ENCODE results near the gene GCG. TPM values are rescaled to one million over a fixed set of nuclear protein-coding genes. Genes with fewer than 3 reads are reported as not detected.

The GCG gene
- total RNA-seq, 1 experiment from 2014 or later: 0.31 TPM

DNA sequence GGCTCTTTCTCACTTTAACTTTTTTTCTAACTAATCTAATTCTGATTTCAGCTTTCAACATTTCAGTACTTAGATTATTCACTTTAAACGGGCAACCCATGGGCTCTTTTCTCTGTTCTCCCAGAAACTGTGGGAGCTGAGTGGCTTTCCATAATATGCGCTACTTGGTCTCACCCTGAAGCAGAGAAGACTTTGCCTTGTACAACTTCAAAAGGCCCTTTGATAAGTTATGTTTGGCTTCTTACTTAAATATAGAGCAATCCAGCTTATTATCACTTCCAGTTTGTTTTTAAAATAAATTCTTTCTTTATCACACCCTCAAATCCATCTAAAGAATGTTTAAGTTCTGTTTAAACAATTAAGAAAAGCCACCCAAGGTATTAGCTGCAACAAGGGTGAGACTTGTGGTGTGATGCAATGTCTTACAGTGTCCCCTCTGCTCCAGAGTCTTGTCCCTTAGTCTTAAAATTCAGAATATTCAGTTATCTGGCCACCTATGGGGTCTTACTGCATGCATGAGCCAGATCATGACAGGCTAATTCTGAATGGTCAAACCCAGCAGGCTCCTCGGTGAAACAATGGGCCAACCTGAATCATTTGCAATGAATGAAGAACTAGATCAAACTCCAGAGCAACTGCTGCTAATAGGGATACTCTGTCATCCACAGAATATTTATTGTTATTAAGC, 38.8 kb downstream of the GCG start:
- H3K27ac ChIP-seq (ENCODE audit: low read length): no peak overlapping the region

DNA sequence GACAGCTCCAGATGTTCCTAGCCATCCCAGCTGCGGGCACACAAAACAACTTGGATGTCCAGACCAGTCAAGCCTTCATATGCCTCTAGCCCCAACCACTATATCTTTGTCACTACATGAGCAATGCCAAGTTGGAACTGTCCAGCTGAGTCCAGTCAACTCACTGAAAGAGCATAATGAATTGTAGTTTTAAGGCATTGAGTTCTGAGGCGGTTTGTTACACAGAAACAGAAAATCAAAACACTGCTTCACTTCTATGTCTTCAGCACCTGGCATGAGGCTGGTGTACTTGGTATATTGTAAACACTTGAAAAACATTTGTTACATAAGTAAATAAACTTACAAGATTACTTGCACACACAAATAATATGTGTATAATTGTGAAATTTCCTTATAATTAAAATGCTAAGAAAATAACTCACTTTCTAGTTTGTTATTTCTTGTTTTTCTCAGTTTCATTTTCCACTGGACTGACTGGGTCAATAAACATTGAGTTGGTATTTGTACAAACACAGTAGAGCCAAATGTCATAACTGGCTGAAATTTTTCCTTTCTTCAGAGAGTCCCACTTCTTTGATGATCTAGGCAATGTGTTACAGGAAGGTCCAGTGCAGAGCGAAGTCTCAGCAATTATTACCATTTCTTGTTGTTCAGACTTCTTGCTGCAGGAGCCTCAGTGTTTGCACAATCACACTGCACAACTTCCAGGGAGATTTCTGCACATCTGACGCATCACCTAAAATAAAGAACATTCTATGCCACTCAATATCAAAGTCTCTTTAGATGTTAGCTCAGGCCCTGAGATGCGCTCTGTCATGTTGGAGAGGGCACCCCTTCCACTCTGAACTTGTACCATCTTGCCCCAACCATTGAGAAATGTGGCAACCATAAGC, 39.8 kb downstream of the GCG start:
- no peak for DNase-seq (ENCODE audit: low read depth, low spot score)
- H3K27ac ChIP-seq (ENCODE audit: low read length): no peak overlapping the region
- ChIA-PET POLR2A (no interaction called here), CTCF (no interaction called here)
- in situ Hi-C loops (cut with HindIII; ENCODE audit: low pct_unique_long_range_greater_than_20kb, low sequenced_read_pairs): no loop called here
- intact Hi-C loops (cut with micrococcal nuclease; ENCODE audit: unreplicated experiment): no loop called here
- ATAC-seq: no peak
- H3K4me1 ChIP-seq (ENCODE audit: control insufficient read depth, insufficient read depth, low read length): no peaks in the 10 kb centered on the region
- no peaks in the 10 kb centered on the region for H3K36me3 ChIP-seq (ENCODE audit: control insufficient read depth, insufficient read depth, low read length)
- H3K9me3 ChIP-seq (ENCODE audit: control insufficient read depth, insufficient read depth, low read depth, low read length): no peaks in the 10 kb centered on the region
- H3K27me3 ChIP-seq (ENCODE audit: control insufficient read depth, insufficient read depth, low read length): no peaks in the 10 kb centered on the region
- BruUV-seq (replicated peaks): no TSS peak
- H3K4me3 ChIP-seq (ENCODE audit: low read depth in 2 of 2, low read length in 2 of 2): no peak overlapping the region
- TF ChIP-seq SIN3A (IDR thresholded peaks at IDR 0.05; ENCODE audit: borderline replicate concordance, insufficient read depth, low read depth, low read length) (no peak), TCF7L2 (IDR thresholded peaks at IDR 0.05; ENCODE audit: low read depth, low read length) (no peak)
- TF ChIP-seq, protein P1, sequence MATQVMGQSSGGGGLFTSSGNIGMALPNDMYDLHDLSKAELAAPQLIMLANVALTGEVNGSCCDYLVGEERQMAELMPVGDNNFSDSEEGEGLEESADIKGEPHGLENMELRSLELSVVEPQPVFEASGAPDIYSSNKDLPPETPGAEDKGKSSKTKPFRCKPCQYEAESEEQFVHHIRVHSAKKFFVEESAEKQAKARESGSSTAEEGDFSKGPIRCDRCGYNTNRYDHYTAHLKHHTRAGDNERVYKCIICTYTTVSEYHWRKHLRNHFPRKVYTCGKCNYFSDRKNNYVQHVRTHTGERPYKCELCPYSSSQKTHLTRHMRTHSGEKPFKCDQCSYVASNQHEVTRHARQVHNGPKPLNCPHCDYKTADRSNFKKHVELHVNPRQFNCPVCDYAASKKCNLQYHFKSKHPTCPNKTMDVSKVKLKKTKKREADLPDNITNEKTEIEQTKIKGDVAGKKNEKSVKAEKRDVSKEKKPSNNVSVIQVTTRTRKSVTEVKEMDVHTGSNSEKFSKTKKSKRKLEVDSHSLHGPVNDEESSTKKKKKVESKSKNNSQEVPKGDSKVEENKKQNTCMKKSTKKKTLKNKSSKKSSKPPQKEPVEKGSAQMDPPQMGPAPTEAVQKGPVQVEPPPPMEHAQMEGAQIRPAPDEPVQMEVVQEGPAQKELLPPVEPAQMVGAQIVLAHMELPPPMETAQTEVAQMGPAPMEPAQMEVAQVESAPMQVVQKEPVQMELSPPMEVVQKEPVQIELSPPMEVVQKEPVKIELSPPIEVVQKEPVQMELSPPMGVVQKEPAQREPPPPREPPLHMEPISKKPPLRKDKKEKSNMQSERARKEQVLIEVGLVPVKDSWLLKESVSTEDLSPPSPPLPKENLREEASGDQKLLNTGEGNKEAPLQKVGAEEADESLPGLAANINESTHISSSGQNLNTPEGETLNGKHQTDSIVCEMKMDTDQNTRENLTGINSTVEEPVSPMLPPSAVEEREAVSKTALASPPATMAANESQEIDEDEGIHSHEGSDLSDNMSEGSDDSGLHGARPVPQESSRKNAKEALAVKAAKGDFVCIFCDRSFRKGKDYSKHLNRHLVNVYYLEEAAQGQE (IDR thresholded peaks at IDR 0.05; ENCODE audit: insufficient read depth in 1 of 2, low read depth in 2 of 2, low read length in 1 of 2): no peak

More for the DNA sequence above, 38.8 kb downstream of the GCG start:
- POLR2A ChIA-PET: no interaction called here
- H3K27me3 ChIP-seq (ENCODE audit: control insufficient read depth, insufficient read depth, low read length): no peaks in the 10 kb centered on the region
- ATAC-seq (no peak), DNase-seq (ENCODE audit: low read depth, low spot score) (no peak)
- CTCF ChIA-PET: no interaction called here
- H3K36me3 ChIP-seq (ENCODE audit: control insufficient read depth, insufficient read depth, low read length): no peaks in the 10 kb centered on the region
- no peak overlapping the region for H3K4me3 ChIP-seq (ENCODE audit: low read depth in 2 of 2, low read length in 2 of 2)
- intact Hi-C loops (cut with micrococcal nuclease; ENCODE audit: unreplicated experiment): no loop called here
- BruUV-seq (replicated peaks): no TSS peak
- TF ChIP-seq TCF7L2 (IDR thresholded peaks at IDR 0.05; ENCODE audit: low read depth, low read length) (no peak), POLR2AphosphoS5 (IDR thresholded peaks at IDR 0.05; ENCODE audit: low read depth, low read length) (no peak), SIN3A (IDR thresholded peaks at IDR 0.05; ENCODE audit: borderline replicate concordance, insufficient read depth, low read depth, low read length) (no peak)
- TF ChIP-seq, protein P2, sequence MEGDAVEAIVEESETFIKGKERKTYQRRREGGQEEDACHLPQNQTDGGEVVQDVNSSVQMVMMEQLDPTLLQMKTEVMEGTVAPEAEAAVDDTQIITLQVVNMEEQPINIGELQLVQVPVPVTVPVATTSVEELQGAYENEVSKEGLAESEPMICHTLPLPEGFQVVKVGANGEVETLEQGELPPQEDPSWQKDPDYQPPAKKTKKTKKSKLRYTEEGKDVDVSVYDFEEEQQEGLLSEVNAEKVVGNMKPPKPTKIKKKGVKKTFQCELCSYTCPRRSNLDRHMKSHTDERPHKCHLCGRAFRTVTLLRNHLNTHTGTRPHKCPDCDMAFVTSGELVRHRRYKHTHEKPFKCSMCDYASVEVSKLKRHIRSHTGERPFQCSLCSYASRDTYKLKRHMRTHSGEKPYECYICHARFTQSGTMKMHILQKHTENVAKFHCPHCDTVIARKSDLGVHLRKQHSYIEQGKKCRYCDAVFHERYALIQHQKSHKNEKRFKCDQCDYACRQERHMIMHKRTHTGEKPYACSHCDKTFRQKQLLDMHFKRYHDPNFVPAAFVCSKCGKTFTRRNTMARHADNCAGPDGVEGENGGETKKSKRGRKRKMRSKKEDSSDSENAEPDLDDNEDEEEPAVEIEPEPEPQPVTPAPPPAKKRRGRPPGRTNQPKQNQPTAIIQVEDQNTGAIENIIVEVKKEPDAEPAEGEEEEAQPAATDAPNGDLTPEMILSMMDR (IDR thresholded peaks at IDR 0.05): no peak
- TF ChIP-seq, protein P1 (IDR thresholded peaks at IDR 0.05; ENCODE audit: insufficient read depth in 1 of 2, low read depth in 2 of 2, low read length in 1 of 2): no peak
- H3K4me1 ChIP-seq (ENCODE audit: control insufficient read depth, insufficient read depth, low read length): no peaks in the 10 kb centered on the region
- in situ Hi-C loops (cut with HindIII; ENCODE audit: low pct_unique_long_range_greater_than_20kb, low sequenced_read_pairs): no loop called here
- no peaks in the 10 kb centered on the region for H3K9me3 ChIP-seq (ENCODE audit: control insufficient read depth, insufficient read depth, low read depth, low read length)

All from Panc1 (cell line).